GM19372 (cell line): Measurements from ENCODE around the gene EPHB4.
"Not testable (repeated sequence)": the region's sequence is repeated elsewhere in the genome, so short reads cannot be mapped to it uniquely, and the experiment has no call there.

Source experiments
- ATAC-seq: cut with Tn5 transposase; IDR thresholded peaks from one replicate; pipeline ENCODE4 v1.9.1; 2021; ENCODE audit warnings: mild to moderate bottlenecking, low read depth, moderate library complexity; ENCODE audit not compliant: unreplicated experiment

Gene EPHB4

DNA sequence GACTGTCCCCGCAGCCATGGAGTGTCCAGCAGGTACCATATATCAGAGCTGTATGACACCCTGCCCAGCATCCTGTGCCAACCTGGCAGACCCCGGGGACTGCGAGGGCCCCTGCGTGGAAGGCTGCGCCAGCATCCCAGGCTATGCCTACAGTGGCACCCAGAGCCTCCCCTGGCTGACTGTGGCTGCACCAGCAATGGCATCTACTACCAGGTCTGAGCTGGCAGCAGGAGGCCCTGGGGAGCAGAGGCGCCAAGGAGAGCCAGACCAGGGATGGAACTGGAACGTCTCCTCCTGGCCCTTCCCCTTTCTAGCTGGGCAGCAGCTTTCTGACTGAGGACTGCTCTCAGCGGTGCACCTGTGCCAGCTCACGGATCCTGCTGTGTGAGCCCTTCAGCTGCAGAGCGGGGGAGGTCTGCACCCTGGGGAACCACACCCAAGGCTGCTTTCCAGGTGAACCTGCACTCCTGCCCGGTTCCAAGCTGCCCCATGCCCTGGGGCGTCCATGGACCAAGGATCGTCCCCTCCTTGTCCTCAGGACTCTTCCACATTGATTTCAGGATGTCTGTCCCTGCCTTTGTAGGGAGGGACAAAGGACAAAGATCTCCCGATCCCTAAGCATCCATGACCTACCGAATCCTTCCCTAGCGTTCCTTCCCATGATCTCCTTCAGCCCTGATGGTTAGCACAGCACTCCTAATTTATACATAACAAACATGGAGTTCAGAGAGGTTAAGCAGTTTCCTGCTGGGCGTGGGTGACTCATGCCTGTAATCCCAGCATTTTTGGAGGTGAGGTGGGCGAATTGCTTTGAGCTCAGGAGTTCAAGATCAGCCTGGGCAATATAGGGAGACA, 33.3 kb downstream of the EPHB4 start:
- ATAC-seq: no peak

DNA sequence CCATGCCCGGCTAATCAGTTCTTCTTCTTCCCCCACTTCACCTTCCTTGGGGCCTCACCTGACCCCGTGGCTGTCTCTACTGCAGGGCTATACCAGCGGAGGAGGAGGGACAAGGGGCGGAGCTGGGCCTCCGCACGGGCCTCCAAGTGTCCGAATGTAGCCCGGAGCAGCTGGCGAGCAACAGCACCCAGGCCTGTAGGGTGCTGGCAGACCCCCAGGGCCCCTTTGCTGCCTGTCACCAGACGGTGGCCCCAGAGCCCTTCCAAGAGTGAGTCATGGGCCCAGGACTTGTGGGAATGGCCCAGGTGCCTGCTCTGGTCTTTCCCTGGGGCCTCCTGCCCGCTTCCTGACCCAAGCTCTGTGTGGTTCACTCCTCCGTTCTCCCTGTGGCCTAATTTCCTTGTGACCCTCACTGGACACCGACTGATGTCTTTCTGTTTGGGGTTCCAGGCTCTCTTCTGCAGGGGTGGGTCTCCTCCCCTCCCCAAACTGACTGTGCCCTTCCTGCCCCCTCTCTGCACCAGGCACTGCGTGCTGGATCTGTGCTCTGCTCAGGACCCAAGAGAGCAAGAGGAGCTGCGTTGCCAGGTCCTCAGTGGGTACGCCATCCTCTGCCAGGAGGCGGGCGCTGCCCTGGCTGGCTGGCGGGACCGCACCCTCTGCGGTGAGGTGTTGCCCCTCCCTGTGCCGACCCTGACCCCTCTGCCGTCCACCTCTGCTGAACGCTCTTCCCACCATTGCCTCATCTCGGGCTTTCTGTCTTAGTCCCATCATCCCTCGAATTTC, 35.2 kb downstream of the EPHB4 start:
- no peak for ATAC-seq

DNA sequence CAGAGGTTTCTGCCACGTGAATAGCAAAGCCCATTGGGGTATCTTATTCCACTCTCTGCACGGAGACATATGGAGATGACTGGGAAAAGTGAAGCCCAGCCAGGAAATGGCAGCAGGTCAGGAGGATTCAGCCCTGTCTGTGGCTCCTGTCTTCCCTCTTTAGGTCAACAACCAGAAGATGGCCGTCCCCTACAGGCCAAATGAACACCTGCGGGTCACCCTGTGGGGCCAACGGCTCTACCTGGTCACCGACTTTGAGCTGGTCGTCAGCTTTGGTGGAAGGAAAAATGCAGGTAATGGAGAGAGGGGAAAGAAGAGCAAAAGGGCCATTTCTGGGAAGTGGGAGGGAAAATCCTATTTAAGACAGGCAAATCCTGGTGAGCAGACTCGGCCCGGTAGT, 38.3 kb downstream of the EPHB4 start:
- ATAC-seq: no peak

DNA sequence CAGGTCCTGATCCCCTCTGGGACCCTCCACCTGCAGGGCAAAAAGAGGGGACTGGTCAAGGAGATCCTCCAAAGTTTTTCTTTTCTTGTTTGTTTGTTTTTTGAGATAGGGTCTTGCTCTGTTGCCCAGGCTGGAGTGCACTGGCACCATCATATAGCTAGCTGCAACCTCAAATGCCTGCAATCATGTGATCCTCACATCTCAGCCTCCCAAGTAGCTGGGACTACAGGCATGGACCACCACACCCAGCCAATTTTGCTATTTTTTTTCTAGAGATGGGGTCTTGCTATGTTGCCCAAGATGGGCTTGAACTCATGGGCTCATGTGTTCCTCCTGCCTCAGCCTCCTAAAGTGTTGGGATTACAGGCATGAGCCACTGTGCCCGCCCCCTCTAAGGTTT, 41.0 kb downstream of the EPHB4 start:
- no peak for ATAC-seq

DNA sequence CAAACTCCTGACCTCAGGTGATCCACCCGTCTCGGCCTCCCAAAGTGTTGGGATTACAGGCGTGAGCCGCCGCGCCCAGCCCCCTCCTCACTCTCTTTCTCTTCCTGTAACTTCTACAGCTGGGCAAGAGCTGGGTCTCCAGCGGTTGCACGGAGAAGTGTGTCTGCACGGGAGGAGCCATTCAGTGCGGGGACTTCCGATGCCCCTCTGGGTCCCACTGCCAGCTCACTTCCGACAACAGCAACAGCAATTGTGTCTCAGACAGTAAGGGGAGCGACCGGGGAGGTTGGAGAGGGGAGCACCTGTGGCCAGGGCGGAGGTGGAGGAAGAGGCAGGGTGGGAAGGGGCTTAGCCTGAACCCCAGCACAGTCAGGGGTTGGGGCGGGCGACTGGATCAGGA, 41.4 kb downstream of the EPHB4 start:
- ATAC-seq: no peak

DNA sequence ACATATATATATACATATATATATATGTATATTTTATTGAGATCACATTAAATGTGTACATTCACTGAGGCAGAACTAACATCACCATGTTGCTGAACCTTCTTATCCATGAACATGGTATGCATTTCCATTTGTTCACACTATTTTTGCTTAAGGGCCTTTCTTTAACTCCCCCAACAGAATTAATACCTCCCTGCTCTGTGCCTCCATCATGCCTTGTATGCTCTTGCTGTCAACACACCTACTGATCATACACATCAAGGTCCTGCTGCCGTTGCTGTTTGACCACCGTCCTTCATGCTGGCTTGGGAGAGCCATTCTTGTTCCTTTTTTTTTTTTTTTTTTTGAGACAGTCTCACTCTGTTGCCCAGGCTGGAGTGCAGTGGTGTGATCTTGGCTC, 43.5 kb downstream of the EPHB4 start:
- no peak for ATAC-seq

DNA sequence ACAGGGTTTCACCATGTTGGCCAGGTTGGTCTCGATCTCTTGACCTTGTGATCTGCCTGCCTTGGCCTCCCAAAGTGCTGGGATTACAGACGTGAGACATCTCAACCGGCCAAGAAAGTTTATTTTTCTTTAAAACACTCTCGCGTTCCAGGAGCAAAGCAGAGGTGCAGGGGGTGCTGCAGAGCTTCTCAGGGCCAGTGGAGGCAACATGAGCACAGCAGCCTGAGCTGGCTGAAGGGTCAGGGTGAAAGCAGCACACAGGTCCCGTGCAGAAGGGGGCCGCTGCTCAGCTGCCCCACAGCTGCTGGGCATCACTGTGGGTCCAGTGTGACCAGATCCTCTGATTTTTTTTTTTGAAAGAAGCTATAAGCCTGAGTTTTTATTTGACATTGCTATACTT, 46.1 kb downstream of the EPHB4 start:
- ATAC-seq: no peak

DNA sequence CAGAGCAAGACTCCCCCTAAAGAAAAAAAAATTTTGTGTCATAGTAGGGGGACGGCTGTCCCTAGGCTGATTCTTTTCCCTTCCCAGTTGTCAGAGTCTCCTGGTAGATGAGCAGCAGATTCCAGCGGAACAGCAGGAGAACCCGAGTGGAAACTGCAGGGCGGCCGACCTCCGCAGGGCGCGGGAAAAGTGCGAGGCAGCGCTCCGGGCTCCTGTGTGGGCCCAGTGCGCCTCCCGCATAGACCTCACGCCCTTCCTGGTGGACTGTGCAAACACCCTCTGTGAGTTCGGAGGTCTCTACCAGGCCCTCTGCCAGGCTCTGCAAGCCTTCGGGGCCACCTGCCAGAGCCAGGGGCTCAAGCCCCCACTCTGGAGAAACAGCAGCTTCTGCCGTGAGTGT, 48.0 kb downstream of the EPHB4 start:
- ATAC-seq: no peak

DNA sequence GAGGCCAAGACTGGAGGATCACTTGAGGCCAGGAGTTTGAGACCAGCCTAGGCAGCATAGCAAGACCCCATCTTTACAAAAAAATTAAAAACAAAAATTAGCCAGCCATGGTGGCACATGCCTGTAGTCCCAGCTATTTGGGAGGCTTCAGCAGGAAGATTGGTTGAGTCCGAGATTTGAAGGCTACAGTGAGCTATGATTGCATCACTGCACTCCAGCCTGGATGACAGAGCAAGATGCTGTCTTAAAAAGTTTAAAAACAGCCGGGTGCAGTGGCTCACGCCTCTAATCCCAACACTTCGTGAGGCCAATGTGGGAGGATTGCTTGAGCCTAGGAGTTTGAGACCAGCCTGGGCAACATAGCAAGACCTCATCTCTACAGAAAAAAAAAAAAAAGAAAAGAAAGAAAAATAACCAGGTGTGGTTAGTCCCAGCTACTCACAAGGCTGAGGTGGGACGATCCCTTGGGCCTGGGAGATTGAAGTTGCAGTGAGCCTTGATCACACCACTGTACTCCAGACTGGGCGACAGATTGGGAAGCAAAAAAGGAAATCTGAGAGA, 49.2 kb downstream of the EPHB4 start:
- ATAC-seq: no peak

DNA sequence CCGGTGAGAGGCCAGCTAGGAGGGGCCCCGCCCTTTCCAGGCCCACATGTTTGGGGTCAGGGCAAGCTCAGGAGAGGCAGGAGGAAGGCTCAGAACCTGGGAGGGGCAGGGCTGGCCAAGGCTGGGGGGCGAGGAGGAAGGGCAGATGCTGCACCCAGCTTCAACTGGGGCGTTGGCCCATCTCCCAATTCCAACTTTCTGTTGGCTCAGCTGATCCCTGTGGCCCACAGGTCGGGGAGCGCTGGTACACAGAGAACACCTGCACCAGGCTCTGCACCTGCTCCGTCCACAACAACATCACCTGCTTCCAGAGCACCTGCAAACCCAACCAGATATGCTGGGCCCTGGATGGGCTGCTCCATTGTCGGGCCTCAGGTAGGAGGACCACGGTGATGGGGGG, 53.8 kb downstream of the EPHB4 start:
- ATAC-seq: no peak

DNA sequence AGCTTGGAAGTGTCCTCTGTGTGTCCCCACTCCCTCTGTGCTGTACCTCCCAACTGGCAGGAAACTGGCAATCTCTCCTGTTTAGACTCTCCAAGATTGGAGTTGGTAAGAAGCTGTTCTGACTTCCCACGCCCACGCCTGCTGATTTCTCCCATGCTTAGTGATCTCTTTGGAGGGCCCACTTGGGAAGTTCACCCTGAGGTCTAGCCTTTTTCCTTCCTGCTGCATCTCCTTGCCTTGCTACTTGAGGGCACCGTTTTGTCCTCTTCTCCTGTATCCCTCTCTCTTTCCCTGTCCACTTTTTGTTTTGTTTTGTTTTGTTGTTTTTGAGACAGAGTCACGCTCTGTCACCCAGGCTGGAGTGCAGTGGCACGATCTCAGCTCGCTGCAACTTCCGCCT, 58.5 kb downstream of the EPHB4 start:
- no peak for ATAC-seq

DNA sequence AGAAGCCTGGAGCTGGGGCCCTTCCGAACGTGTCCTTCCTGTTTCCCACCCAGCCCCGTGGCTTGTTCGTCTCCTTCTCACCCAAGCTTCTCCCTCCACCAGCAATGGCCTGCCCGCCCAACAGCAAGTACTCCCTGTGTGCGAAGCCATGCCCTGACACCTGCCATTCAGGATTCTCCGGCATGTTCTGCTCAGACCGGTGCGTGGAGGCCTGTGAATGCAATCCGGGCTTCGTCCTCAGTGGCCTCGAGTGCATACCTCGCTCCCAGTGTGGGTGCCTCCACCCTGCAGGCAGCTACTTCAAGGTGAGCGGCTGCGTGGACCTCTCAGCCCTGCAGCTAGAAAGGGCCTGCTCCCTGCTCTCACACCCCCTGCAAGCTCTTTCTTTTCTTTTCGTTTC, 62.1 kb downstream of the EPHB4 start:
- no peak for ATAC-seq

DNA sequence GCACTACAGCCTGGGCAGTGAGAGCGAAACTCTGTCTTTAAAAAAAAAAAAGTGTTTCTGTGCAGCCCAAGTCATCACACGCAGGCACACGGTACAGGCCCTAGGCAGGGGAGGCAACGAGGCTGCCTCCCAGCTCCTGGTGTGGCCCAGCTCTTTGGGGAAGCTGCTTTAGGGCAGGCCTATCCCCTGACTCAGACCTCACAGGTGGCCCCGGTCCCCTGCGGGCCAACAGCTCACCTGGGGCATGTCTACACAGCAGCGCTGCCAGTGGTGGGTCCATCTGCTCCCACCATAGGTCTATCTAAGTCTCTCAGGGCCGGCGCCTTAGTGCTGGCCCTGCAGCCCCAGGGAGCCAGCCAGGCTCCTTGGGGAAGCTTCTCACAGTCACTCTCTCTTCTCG, 62.5 kb downstream of the EPHB4 start:
- ATAC-seq: no peak

DNA sequence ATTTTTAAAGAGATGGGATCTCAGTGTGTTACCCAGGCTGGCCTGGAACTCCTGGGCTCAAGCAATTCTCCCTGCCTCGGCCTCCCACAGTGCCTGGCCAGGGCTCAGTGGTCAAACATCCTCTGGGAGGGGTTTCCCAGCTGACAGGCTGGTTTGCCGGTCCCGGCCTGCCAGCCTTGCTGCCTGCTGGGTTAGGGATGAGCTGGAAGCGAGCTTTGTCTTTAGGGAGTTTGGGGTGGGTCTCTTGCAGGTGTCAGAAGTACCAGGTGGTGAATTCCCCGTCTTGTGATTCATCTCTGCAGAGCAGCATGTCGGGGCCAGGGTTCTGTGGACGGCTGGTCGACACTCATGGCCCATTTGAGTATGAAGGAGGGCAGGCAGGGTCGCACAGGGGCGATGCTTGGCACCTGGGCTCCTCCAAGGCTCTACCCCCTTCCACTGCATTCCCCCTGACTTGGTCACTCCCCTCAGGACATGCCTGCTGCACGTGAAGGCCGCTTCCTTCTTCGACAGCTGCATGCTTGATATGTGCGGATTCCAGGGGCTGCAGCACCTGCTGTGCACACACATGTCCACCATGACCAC, 63.7 kb downstream of the EPHB4 start:
- ATAC-seq: no peak

DNA sequence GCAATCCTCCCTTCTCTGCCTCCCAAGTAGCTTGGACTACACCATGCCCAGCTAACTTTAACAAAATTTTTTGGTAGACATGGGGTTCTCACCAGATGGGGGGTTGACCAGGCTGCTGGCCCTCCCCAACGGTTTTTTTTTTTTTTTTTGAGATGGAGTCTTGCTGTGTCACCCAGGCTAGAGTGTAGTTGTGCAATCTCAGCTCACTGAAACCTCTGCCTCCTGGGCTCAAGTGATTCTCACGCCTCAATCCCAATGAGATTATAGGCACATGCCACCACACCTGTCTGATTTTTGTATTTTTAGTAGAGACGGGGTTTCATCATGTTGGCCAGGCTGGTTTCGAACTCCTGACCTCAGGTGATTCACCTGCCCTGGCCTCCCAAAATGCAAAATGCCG, 64.5 kb downstream of the EPHB4 start:
- not testable (repeated sequence) for ATAC-seq

DNA sequence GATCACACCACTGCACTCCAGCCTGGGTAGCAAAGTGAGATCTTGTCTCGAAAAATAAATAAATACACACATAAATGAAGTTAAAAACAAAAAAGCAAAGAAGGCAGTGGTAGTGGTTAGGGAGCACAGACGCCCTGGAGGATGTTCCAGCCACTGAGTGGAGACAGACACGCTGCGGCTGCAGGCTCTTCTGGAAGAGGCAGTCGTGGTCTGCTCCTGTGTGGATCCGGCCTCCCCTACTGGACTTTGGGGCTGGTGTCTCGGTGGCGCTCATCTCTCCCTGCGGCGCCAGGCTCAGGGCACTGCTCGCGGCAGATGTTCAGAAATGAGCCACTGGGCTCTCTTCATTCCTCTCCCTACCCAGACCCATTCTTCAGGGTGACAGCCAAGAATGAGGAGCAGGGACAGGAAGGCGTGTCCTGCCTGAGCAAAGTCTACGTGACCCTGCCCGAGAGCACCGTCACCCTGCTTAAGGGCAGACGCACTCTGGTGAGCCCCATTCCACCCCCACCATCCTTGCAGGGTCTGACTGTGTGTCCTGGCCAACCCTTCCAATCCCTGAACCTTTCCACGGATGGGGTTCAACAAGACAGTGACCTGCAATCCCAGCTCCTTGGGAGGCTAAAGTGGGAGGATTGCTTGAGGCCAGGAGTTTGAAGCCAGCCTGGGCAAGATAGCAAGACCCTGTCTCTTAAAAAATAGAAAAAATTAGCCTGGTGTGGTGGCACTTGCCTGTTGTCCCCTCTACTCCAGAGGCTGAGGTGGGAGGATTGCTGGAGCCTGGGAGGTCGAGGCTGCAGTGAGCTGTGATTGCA, 67.8 kb downstream of the EPHB4 start:
- no peak for ATAC-seq

DNA sequence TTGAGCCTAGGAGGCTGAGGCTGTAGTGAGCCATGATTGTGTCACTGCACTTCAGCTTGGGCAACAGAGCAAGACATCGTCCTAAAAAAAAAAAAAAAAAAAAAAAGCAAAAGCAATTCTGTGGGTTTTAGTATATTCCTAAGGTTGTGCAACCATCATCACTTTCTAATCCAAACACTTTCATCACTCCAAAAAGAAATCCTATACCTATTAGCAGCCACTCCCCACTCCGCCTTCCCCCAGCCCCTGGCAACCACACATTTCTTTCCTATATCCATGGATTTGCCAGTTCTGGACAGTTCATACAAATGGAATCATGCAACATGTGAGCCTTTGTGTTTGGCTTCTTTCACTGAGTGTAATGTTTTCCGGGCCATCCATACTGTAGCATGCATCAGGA, 73.6 kb downstream of the EPHB4 start:
- no peak for ATAC-seq

DNA sequence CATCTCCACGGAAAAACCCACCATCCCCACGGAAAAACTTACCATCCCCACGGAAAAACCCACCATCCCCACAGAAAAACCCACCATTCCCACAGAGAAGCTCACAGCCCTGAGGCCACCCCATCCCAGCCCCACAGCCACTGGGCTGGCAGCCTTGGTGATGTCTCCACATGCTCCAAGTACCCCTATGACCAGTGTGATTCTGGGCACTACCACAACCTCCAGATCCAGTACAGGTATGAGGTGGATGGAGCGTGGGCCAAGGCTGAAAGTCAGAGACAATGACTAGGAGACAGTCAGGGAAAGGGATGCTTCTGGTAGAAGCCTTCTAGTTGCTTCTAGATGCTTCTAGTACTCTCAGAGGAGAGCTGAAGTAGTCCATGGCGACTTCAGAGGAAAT, 74.3 kb downstream of the EPHB4 start:
- no peak for ATAC-seq
